ENCODE measurements around the gene CISH. TPM values are rescaled to one million over a fixed set of nuclear protein-coding genes. Genes with fewer than 3 reads are reported as not detected.
A peak's percentile ranks its signal among the peaks of the same experiment; 100 is the strongest.

Gene CISH
- total RNA-seq, 1 donor: 1.1 TPM

DNA sequence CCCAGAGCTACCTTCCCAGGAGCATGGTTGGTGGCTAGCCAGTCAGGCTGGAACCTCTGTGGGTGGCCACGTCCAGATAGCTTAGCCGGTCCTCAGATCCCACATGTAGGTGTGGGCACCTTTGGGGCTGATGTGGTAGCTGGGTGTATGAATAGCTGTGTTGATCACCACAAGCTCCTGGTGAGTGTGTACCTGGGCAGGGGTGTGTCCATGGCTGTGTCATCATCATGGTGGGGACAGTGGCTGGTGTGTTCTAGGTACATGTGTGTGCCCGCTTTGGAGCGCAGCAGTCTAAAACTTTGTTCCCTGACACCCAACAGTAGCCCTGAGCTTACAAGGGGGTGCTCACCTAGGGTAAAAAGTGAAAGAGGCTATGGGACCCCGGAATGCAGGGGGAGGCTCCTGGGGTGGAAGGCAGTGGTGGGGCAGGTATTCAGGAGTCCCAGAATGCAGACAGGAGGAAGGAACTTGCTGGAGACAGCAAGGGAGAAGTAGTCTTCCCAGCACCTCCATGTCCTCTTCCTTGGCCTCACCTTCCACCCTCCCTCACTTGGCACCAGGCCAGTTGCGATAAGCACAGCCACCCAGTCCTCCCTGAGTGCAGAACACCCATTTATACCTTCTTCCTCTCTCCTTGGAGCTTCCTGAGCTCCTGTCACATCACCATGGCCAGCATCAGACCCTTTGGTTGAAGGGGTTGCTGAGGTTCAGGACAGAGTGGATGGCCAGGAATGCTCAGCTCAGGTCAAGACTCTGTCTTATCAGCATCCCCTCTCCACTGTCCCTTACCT lies 1.2 kb downstream of the CISH start:
- Histone ChIP-seq H3K36me3 (ENCODE audit: insufficient read depth, low read length) (peaks cover 9% of the 10 kb centered on the region), H4K20me1 (ENCODE audit: insufficient read depth, low read length) (no peaks in the 10 kb centered on the region), H3K27ac (ENCODE audit: low read depth, low read length) (no peak overlapping the region), H3K4me1 (ENCODE audit: insufficient read depth, low read length) (peaks cover 15% of the 10 kb centered on the region), H3K4me2 (ENCODE audit: insufficient read depth, low read length) (peak overlapping the region; percentile 86), H3K9me3 (ENCODE audit: low read depth, low read length) (no peaks in the 10 kb centered on the region), H2AFZ (ENCODE audit: low read length) (no peak overlapping the region), H3K27me3 (ENCODE audit: insufficient read depth, low read length) (no peaks in the 10 kb centered on the region), H3K4me3 (ENCODE audit: insufficient read depth, low read length) (peak overlapping the region; percentile 79), H3K79me2 (ENCODE audit: insufficient read depth, low read length) (no peaks in the 10 kb centered on the region)
- peak; percentile 42 for DNase-seq (ENCODE audit: insufficient read length, low spot score, missing footprints)
- TF ChIP-seq, protein P1, sequence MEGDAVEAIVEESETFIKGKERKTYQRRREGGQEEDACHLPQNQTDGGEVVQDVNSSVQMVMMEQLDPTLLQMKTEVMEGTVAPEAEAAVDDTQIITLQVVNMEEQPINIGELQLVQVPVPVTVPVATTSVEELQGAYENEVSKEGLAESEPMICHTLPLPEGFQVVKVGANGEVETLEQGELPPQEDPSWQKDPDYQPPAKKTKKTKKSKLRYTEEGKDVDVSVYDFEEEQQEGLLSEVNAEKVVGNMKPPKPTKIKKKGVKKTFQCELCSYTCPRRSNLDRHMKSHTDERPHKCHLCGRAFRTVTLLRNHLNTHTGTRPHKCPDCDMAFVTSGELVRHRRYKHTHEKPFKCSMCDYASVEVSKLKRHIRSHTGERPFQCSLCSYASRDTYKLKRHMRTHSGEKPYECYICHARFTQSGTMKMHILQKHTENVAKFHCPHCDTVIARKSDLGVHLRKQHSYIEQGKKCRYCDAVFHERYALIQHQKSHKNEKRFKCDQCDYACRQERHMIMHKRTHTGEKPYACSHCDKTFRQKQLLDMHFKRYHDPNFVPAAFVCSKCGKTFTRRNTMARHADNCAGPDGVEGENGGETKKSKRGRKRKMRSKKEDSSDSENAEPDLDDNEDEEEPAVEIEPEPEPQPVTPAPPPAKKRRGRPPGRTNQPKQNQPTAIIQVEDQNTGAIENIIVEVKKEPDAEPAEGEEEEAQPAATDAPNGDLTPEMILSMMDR (IDR thresholded peaks at IDR 0.05; ENCODE audit: extremely low read depth, low read depth, low read length): no peak

DNA sequence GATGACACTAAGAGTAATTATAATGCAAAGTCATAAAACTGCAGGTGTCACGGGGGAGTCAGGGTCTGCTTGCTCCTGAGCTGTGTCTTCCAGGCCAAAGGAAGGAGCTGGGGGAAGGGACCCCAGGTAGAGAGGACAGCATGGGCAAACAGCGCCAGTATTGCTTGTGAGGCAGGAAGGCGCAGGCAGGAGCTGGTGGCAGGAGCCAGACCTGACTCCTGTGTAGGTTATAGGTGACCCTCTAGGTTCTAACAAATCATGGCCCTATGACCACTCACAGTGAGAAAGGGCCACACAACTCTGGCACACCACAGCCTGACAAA lies 1.9 kb downstream of the CISH start:
- H3K4me3 ChIP-seq (ENCODE audit: insufficient read depth, low read length): no peak overlapping the region
- H2AFZ ChIP-seq (ENCODE audit: low read length): no peak overlapping the region
- no peaks in the 10 kb centered on the region for H4K20me1 ChIP-seq (ENCODE audit: insufficient read depth, low read length)
- peaks cover 15% of the 10 kb centered on the region for H3K4me1 ChIP-seq (ENCODE audit: insufficient read depth, low read length)
- H3K27ac ChIP-seq (ENCODE audit: low read depth, low read length): no peak overlapping the region
- DNase-seq (ENCODE audit: insufficient read length, low spot score, missing footprints): no peak
- TF ChIP-seq, protein P1 (IDR thresholded peaks at IDR 0.05; ENCODE audit: extremely low read depth, low read depth, low read length): no peak
- peaks cover 9% of the 10 kb centered on the region for H3K36me3 ChIP-seq (ENCODE audit: insufficient read depth, low read length)
- H3K9me3 ChIP-seq (ENCODE audit: low read depth, low read length): no peaks in the 10 kb centered on the region
- no peak overlapping the region for H3K4me2 ChIP-seq (ENCODE audit: insufficient read depth, low read length)
- H3K79me2 ChIP-seq (ENCODE audit: insufficient read depth, low read length): no peaks in the 10 kb centered on the region
- no peaks in the 10 kb centered on the region for H3K27me3 ChIP-seq (ENCODE audit: insufficient read depth, low read length)

DNA sequence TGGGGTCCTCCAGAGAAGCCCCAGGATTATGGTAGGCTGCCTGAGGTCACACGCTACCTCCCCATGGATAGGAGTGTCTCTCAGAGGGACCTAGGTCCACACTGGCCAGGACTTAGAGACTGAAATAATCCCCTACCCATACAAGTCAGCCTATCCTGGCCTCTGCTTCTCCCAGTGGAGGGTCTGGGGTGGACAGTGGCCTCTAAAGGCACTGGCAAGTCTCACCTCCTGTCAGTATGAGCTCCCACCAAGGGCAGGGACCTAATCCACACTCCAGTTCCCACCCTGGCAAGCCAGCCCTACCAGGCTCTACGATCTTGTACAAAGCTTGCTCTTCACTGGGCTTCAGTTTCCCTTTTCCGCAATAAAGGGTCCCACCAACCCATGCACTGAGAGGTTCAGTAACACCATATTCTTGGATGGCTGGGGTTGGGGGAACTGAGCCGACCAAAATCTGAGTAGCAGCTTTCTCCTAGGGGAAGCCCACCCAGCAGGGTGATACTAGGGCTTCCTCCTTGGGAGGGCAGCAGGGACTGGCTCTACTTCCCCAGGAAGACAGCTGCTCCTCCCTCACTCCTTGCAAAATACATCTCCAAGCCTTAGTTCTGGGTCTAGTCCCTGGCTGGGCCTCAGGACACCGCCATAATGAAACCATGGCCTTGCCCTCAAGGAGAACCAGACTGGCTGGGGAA lies 2.4 kb downstream of the CISH start:
- no peaks in the 10 kb centered on the region for H3K9me3 ChIP-seq (ENCODE audit: low read depth, low read length)
- H3K4me2 ChIP-seq (ENCODE audit: insufficient read depth, low read length): no peak overlapping the region
- no peaks in the 10 kb centered on the region for H3K79me2 ChIP-seq (ENCODE audit: insufficient read depth, low read length)
- peaks cover 15% of the 10 kb centered on the region for H3K4me1 ChIP-seq (ENCODE audit: insufficient read depth, low read length)
- H3K4me3 ChIP-seq (ENCODE audit: insufficient read depth, low read length): no peak overlapping the region
- H3K27ac ChIP-seq (ENCODE audit: low read depth, low read length): no peak overlapping the region
- peaks cover 9% of the 10 kb centered on the region for H3K36me3 ChIP-seq (ENCODE audit: insufficient read depth, low read length)
- TF ChIP-seq, protein P1 (IDR thresholded peaks at IDR 0.05; ENCODE audit: extremely low read depth, low read depth, low read length): no peak
- H4K20me1 ChIP-seq (ENCODE audit: insufficient read depth, low read length): no peaks in the 10 kb centered on the region
- H3K27me3 ChIP-seq (ENCODE audit: insufficient read depth, low read length): no peaks in the 10 kb centered on the region
- peak; percentile 71 for DNase-seq (ENCODE audit: insufficient read length, low spot score, missing footprints)
- H2AFZ ChIP-seq (ENCODE audit: low read length): no peak overlapping the region

DNA sequence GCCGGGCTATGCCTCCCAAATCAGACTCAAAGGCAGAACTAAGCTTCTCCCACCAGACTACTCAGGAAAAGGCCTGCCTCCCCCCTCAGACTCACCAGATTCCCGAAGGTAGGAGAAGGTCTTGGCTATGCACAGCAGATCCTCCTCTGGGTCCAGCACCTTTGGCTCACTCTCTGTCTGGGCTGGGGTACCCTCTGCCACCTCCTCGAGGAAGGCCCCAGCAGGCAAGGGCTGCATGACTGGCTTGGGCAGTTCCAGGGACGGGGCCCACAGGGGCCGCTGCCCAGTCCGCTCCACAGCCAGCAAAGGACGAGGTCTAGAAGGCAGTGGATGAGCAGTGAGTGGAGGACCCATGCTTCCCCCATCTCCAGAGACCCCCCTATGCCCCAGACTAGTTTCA lies 3.3 kb downstream of the CISH start:
- Histone ChIP-seq H3K36me3 (ENCODE audit: insufficient read depth, low read length) (peaks cover 9% of the 10 kb centered on the region), H3K79me2 (ENCODE audit: insufficient read depth, low read length) (no peaks in the 10 kb centered on the region), H3K4me3 (ENCODE audit: insufficient read depth, low read length) (no peak overlapping the region), H3K4me1 (ENCODE audit: insufficient read depth, low read length) (peaks cover 15% of the 10 kb centered on the region), H3K4me2 (ENCODE audit: insufficient read depth, low read length) (no peak overlapping the region), H2AFZ (ENCODE audit: low read length) (no peak overlapping the region), H3K27me3 (ENCODE audit: insufficient read depth, low read length) (no peaks in the 10 kb centered on the region), H3K27ac (ENCODE audit: low read depth, low read length) (no peak overlapping the region), H3K9me3 (ENCODE audit: low read depth, low read length) (no peaks in the 10 kb centered on the region), H4K20me1 (ENCODE audit: insufficient read depth, low read length) (no peaks in the 10 kb centered on the region)
- TF ChIP-seq, protein P1 (IDR thresholded peaks at IDR 0.05; ENCODE audit: extremely low read depth, low read depth, low read length): no peak
- DNase-seq (ENCODE audit: insufficient read length, low spot score, missing footprints): peak; percentile 31

All from osteoblast (primary cell).